B cell (primary cell): ENCODE data around the gene ELK3.

Experiments
- EZH2 ChIP-seq: IDR thresholded peaks from 2 replicates; pipeline ENCODE4 v1.6.1; 2012; ENCODE audit warnings: borderline replicate concordance, low read depth, mild to moderate bottlenecking, moderate library complexity, low read length; ENCODE audit not compliant: insufficient read depth, poor library complexity, severe bottlenecking
- TF ChIP-seq, protein P1 (sequence below): fragments of 200-600 bp; IDR thresholded peaks from one replicate; pipeline ENCODE4 v1.8.0; 2022; ENCODE audit warnings: antibody characterized with exemption, mild to moderate bottlenecking

DNA sequence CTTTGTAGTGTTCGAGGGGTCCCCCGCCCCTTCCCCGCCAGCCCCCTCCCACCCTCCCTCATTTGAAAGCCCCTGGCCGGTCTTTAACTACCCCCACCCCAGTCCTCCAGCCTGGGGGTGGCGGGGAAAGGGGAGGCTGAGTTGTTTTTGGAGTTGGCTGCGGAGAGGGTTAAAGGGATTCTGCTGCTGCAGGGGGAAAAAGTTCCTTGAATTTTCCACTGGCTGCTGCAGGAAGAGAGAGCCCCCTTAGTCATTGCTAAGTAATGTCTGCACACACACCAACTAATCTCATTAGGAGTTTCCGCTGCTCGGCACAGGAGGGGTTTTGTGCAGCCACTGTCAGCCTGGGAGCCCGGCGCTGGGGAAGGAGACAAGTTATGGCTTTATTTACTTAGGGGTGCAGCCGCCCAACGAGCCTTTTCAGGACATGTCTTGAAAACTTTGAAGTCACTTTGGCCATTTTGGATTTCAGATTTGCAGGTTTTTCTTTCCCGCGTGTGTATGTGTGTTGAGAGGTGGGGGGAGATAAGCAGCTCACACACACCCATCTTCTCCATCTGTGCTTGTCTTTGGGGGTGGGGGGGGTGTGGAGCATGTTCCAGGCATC, 1.8 kb downstream of the ELK3 start:
- TF ChIP-seq, protein P1, sequence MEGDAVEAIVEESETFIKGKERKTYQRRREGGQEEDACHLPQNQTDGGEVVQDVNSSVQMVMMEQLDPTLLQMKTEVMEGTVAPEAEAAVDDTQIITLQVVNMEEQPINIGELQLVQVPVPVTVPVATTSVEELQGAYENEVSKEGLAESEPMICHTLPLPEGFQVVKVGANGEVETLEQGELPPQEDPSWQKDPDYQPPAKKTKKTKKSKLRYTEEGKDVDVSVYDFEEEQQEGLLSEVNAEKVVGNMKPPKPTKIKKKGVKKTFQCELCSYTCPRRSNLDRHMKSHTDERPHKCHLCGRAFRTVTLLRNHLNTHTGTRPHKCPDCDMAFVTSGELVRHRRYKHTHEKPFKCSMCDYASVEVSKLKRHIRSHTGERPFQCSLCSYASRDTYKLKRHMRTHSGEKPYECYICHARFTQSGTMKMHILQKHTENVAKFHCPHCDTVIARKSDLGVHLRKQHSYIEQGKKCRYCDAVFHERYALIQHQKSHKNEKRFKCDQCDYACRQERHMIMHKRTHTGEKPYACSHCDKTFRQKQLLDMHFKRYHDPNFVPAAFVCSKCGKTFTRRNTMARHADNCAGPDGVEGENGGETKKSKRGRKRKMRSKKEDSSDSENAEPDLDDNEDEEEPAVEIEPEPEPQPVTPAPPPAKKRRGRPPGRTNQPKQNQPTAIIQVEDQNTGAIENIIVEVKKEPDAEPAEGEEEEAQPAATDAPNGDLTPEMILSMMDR: no peak
- TF ChIP-seq EZH2: no peak
